Retinal pigment epithelial cell (primary cell): ENCODE data around the gene NAA10.
A peak's percentile ranks its signal among the peaks of the same experiment; 100 is the strongest.

Experiments used
- DNase-seq: peaks from one replicate; pipeline ENCODE4 v3.0.0-alpha.2; 2010; ENCODE audit warnings: low read depth
- H3K4me3 ChIP-seq: 2 replicates; pipeline ENCODE4 v1.5.1; 2011; ENCODE audit warnings: mild to moderate bottlenecking, low read length, control low read depth, moderate library complexity
- CTCF ChIP-seq: conservative IDR thresholded peaks from 2 replicates; pipeline ENCODE4 v1.5.1; 2011; ENCODE audit warnings: low read depth, low read length, control low read depth, inconsistent platforms

Gene NAA10

GRCh38 chrX:153886915-153887314 is 47.9 kb downstream of the NAA10 start:
- DNase-seq = no peak
- no peak for TF ChIP-seq CTCF
- no peak overlapping the region for H3K4me3 ChIP-seq

GRCh38 chrX:153885968-153886903 is 48.6 kb downstream of the NAA10 start, which contains the start of gene L1CAM:
L1CAM (minus strand) TSS chrX:153886173; CDS start chrX:153875836, 10,337 bp downstream.
- H3K4me3 ChIP-seq = no peak within 1 kb of the TSS
- TF ChIP-seq CTCF = no peak
- DNase-seq = no peak

GRCh38 chrX:153885208-153885787 is 49.5 kb downstream of the NAA10 start:
- no peak for TF ChIP-seq CTCF
- no peak overlapping the region for H3K4me3 ChIP-seq
- no peak for DNase-seq

- DNase-seq = no peak
- peak; percentile 11 for TF ChIP-seq CTCF
- no peak overlapping the region for H3K4me3 ChIP-seq
Observed at GRCh38 chrX:153884590-153884989, 50.2 kb downstream of the NAA10 start.

- no peak overlapping the region for H3K4me3 ChIP-seq
- DNase-seq = no peak
- no peak for TF ChIP-seq CTCF
Observed at GRCh38 chrX:153884136-153884535, 50.7 kb downstream of the NAA10 start.

GRCh38 chrX:153883163-153883843 is 51.5 kb downstream of the NAA10 start:
- no peak overlapping the region for H3K4me3 ChIP-seq
- no peak for TF ChIP-seq CTCF
- DNase-seq = no peak
